HG03159 (cell line): Measurements from ENCODE around the gene CTIF.

Experiments
- ATAC-seq: cut with Tn5 transposase; IDR thresholded peaks from one replicate; pipeline ENCODE4 v1.9.1; 2021; ENCODE audit warnings: mild to moderate bottlenecking, moderate library complexity; ENCODE audit not compliant: unreplicated experiment

CTIF gene

DNA sequence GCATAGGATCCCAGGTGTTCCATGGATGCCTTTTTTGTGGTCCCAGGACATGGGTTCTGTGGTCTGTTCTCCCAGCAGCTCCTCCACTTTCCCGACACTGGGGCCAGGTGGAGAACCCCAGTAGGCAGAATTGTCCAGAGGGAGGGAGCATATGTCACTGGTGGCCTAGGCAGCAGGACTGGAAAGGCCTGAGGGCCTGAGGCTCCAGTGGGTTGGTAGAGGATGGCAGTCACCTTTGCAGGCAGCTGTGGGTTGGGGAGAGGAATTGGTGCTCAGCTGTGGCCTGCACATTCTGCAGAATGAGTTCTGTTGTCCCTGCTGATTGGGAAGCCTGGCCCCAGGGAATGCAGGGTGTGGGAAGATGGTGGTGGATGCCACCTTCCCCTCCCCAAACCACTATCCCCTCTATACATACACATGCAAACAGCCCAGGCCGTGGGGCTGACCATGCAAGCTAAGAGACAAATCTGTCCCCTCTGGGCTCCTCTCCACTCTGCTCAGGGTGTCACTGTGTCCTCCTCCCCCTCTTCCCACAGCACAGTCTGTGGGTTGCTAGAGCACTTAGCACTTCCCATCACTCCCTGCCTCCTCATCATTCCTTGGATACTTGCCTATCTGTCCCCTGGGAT, 11.4 kb downstream of the CTIF start:
- ATAC-seq: no peak

DNA sequence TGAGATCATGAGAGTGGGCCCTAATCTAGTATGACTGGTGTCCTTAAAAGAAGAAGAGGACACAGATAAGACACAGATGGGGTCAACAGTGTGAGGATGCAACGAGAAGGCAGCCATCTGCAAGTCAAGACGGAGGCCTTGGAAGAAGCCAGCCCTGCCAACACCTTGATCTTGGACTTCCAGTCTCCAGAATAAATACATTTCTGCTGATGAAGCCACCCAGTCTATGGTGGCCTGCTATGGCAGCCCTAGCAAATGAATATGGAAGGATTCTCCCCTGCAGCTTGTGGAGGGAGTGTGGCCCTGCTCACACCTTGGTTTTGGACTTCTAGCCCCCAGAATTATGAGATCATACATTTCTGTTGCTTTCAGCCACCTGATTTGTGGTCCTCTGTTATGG, 12.3 kb downstream of the CTIF start:
- no peak for ATAC-seq

DNA sequence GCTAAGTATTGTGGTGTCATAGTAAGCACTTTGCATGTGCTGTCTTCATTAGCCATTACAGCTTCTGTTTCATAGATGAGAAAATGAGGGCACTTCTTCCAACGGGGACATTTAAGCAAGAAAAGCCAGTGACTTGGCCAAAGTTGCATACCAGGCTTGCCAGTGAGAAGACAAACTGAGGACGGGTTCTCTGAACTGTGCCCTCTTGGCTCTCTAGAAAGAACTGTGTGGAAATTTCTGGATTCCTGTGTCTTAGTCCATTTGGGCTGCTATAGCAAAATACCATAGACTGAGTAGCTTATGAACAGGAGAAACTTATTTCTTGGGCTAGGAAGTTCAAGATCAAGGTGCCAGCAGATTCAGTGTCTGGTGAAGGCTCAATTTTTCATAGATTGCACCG, 13.3 kb downstream of the CTIF start:
- no peak for ATAC-seq

DNA sequence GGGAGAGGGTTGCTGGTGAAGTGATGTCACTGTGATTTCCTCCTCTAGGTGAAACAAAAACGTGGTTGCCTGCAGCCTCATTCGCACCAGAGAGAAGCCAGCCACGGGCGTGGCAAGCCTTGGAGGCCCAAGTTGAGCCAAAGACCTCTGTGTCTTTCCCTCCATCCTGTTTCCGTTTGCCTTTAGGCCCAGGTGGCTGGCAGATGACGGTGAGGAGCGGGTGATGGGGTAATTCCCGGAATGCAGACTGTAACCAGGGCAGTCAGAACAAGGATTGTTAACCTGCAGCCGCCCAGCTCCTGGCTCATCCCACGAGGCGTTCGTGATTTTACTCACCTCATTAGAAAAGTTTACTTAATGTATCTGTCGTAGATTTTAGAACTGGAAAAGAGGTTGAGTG, 14.4 kb downstream of the CTIF start:
- no peak for ATAC-seq

DNA sequence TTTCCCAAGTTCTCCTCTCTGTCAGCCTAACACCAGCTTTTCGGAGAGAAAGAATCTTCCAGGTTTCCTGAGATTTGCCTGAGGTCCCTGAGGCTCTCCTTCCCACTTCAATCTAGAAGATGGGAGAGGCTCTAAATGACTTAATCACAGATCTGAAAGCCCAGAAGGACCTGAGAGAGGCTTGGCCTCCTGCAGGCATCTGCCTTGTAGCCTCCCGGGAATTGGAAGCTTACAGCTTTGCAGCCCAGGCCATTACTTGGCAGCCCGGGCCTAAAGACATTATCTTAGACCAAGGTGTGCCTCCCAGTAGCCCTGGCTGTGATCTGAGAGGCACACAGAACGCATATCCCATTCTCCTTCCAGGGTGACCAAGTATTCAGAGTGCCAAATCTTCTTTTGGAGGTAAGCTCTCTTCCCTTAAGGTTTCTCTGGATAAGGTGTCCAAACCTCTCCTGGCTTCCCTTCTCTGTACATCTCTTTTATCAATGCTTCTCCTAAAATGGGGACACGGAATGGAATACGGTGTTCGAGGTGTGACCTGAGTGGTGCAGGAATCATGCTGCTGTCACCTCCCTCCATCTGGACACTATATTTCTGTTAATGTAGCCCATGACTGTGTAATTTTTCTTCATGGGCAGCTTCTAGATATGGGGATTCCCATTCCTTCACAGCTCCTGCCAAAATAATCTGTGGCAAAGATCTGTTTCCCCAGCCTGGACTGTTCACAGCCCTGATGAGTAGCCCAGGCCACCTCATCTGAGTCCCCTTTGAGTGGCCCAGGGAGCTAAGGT, 16.0 kb downstream of the CTIF start:
- ATAC-seq: no peak

DNA sequence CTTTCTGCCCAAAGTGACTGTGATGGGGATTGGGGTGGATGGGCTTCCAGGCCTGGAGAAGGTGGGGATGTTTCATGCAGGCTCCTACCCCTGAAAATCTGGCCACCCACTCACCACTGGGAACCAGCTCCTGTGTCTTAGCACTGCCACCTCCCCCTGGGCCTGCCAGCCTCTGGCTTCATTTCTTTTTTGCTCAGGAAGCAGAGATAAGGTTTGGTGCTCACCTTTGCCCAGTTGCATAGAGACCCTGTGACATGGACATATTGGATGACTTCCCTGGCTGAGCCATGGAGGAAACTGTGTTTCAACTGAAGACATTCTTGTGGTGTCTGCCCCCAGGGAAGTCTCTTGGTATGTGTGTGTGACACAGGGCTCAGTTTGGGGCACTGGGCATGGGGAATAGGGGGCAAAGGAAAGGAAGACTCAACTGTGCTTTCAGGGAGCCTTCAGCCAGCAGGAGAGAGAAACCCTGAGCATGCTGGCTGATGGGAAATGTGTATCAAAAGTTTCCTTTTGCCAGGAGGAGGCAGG, 16.7 kb downstream of the CTIF start:
- no peak for ATAC-seq

DNA sequence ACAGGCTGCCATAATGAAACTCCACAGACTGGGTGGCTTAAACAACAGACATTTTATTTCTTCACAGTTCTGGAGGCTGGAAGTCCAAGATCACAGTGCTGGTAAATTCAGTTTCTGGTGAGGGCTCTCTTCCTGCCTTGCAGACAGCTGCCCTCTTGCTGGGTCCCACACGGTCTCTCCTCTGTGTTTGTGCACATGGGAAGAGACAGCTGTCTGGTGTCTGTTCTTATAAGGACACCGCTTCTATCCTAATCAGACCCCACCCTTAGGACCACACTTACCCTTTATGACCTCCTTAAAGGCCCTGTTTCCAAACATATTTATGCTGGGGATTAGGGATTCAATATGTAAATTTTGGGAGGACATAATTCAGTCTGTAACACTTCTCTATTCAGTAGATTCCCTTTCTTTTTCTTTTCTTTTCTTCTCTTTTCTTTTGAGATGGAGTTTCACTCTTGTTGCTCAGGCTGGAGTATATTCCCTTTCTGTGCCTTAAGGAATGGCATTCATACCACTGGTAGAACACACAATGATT, 18.9 kb downstream of the CTIF start:
- ATAC-seq: no peak

DNA sequence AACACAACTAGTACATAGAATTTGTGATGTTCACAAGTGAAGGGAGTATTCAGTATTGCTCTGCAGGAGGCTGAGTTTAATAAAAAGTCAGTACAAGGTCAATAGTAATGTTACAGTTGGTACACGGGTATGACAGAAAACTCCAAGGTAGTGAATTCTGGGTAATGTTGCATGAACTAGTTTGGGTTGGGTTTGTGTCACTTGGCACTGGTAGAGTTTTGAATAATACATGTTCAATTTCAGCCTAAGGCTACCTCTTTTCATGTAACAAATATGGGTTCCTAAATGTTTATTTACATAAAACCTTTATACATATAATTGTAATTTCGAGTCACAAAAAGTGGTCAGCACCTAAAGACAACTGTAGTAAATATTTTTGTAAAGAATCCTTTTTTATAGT, 19.4 kb downstream of the CTIF start:
- ATAC-seq: no peak

DNA sequence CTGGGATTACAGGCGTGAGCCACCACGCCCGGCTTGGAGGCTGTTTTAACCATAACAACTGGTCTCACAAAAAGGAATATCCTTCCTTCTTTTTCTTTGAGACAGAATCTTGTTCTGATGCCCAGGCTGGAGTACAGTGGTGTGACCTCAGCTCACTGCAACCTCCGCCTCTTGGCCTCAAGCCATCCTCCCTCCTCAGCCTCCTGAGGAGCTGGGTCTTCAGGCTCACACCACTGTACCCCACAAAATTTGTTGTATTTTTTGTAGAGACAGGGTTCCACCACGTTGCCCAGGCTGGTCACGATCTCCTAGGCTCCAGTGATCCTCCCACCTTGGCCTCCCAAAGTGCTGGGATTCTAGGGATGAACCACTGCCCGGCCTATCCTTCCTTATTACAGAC, 21.7 kb downstream of the CTIF start:
- ATAC-seq: no peak

DNA sequence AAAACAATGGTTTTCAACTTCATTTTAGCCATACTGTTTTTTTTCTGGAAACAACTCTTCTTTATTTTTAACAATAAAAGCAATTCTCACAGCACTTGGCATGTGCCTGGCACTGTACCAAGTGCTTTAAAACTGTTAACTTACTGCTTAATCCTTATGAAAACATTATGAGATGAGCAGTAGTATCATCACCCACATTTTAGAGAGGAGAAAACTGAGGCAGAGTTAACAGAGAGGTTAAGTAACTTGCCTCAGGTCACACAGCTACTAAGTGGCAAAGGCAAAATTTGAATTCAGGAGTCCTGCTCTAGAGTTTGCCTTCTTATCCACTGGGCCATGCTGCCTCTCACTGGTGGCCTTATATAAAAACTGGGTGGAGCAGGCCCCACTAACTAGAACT, 23.2 kb downstream of the CTIF start:
- no peak for ATAC-seq

DNA sequence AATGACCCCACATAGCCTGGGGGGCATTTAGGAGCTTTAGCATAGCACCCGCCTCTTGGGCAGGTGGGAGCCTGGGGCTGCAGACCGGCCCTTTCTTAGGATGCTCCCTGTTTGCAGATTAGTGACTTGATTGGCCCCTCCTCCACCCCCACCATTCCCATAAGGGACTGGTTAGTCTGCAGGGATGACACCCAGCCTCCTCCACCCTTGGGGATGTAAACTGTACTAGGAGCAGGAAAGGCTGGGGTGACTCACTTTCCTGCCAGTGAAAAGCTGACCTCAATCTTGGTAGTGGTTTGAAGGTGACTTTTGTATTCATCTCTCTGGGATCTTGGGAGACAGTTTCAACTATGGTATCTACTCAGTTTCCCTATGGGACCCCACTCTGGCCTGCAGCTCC, 24.2 kb downstream of the CTIF start:
- no peak for ATAC-seq

DNA sequence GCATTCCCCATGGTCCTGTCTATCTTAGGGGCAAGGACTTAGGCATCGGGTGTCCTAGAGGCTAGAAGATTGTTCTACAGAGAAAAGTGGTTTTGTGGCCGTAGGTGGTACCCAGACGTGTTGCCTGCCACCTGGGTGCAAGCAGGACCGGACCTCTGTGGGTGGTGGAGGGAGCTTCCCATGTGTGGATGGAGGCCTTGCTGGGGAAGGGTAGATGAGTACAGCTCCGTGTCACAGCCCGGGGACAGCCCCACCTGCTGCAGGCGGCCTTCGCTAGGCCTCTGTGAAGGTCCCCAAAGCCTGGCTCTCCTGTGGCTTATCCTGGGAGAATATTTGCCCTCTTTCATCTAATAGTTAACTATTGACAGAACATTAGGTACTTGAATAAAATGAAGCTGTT, 25.3 kb downstream of the CTIF start:
- no peak for ATAC-seq

DNA sequence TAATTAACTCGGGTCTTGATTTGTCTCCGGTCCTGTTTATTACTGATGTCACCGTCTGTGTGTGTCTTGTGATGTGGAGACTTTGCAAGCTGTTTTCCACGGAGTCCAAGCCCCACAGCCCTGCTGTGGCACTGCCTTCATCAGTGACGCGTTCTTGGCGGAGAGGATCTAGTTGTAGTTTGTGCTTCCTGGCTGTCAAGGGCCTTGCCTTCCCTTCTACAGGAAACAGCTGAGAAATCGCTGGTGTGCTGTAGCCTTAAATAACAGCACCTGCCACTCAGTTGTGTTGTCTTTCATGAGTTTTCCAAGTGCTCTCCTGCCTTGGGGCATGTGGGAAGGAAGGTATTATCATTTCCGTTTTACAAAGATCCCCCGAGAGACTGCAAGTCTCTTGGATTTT, 26.3 kb downstream of the CTIF start:
- ATAC-seq: no peak

DNA sequence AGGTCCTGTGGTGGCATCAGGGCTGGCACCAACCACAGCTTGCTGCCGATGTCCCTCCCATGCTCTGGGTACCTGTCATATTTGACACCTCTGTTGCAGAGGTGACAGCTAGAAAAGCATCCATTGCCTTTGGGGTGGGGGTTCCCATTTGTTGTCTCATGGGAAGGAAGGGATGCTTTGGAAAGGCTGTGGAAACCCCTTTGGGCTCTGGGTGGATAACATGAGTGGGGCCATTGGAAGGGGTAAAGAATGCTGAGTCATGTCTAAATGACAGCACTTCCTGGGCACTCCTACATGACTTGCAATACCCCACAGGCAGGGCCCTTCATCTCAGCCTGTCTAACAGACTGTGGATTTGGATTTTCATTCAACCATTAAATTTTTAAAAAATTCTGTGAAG, 27.8 kb downstream of the CTIF start:
- no peak for ATAC-seq

DNA sequence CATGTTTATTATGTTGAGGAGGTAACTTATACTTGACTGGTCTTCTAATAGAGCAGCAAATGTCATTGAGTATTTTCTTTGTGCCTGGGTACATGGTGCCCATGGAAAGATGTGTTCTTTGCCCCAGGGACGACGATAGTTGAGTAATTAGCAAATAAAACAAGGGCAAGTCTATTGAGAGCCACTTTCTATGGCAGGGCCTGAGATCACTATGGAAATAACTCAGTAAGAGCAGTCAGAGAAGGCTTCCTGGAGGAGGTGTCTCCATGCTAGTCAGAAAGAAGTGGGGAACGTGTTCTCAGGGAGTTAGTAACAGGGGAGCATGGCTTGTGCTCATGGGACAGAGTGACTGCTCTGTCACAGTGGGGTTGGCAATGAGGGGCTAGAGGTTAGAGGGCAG, 28.6 kb downstream of the CTIF start:
- no peak for ATAC-seq

DNA sequence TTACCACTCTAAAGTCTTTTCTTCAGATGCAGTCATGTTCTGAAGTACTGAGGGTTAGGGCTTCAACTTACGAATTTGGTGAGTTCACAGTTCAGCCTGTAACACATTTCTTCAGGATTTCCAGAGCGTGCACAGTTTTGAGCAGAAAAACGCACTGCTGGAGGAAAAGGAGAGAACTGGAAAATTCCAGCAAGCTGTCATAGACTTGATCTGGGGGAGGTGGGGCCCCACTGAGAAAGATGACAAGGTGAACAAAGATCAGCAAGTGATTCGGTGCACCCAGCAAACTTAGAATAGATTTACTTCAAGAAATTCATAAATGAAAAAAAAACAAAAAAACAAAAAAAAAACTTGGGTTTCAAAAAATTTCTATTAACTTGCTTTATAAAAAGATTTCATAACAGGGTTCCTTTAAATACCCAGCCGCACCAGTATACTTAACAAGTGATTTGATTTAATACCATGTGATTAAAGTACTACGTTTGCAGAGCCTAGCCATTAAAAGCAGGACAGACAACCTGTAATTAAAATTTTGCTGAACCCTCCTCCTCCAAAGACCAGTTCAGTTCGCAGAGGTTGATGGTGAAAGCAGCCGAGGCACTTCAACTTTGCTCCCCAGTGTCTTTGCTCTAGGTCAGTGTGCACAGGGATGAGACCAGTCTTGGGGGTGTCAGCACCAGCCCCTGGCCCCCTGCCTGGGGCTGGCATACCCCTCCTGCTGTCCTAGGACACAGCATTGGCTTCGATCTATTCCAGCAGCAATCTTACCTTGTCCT, 30.5 kb downstream of the CTIF start:
- ATAC-seq: no peak

DNA sequence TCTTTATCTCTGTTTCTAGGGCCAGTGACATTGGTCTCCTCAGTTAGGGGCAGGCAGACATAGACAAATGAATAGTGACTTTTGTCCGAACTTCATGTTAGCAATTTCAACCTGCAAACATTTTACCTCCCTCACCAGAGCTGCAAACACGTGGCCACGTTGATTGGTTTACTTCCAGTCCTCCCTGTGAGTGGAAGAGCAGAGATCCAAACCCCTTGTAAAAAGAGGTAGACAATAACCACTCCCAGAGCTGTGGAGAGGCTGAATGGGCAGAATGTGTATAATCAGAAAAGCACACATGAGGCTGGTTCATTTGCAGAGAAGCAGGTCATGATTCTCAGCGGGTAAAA, 31.1 kb downstream of the CTIF start:
- no peak for ATAC-seq

DNA sequence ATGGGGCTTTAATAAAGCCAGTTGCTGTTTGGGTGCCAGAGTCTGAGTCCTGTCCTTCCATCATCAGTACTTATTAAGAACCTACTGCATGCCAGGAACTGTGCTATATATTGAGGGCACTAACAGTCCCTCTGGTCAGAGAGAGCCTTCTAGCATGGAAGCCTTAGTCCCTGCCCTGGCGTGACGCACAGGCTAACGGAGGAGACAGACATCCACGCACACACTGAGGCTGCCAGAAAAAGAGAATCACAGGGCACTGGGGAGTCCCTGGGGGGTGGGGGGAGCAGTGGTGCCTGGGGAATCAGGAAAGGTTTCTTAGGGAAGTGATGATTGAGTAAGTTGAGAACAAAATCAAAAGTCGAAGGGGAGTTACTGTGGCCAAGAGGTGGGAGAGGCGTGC, 31.5 kb downstream of the CTIF start:
- no peak for ATAC-seq

DNA sequence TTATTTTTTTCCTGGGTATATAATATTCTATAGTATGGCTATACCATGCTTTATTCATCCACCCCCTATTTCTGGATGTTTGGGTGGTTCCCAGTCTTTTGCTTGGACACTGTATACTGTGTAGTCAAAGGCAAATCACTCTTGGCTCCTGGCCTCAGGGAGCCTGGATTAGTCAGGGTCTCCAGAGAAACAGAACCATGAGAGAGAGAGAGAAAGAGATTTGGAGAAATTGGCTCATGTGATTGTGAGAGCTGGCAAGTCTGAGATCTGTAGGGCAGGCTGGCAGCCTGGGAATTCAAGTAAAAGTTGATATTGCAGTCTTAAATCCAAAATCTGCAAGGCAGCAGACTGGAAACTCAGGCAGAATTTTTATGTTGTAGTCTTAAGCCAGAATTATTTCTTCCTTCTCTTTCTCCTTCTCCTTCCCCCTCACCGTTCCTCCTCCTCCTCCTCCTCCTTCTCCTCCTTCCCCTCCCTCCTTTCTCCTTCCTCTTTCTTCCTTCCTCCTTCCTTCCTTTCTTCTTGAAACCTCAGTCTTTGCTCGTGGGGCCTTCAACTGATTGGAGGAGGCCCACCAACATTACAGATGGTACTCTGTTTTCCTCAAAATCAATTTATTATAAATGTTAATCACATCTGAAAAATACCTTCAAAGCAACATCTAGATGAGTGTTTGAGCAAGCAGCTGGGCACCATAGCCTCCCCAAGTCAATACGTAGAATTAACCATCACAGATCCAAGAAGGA, 33.0 kb downstream of the CTIF start:
- no peak for ATAC-seq

DNA sequence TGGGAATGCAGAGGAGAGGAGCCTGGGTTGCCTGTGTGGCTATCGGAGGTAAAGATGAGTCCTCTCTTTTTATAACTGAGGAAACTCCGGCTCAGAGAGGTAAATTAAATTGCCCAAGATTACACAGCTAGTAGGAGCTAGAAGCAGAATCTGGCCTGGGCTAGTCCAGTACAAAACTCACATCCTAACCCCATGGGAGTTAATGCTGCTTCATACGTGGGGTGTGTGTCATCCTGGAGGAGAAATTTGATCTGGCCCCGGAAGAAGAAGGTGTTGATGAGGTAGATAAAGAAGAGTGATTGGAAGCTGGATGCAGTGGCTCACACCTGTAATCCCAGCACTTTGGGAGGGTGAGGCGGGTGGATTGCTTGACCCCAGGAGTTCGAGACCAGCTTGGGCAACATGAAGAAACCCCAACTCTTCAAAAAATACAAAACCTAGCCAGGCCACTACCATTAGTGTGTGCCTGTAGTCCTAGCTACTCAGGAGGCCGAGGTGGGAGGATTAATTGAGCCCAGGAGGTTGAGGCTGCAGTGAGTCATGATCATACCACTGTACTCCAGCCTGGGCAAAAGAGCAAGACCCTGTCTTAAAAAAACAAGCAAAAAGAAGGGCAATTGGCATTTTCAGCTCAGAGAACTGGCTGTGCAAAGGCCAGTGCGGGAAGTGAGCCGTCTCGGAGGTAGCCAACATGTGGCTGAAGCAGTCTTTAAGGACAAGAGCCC, 33.7 kb downstream of the CTIF start:
- no peak for ATAC-seq
